Measurements from ENCODE around the gene MAD1L1.

Gene MAD1L1

DNA sequence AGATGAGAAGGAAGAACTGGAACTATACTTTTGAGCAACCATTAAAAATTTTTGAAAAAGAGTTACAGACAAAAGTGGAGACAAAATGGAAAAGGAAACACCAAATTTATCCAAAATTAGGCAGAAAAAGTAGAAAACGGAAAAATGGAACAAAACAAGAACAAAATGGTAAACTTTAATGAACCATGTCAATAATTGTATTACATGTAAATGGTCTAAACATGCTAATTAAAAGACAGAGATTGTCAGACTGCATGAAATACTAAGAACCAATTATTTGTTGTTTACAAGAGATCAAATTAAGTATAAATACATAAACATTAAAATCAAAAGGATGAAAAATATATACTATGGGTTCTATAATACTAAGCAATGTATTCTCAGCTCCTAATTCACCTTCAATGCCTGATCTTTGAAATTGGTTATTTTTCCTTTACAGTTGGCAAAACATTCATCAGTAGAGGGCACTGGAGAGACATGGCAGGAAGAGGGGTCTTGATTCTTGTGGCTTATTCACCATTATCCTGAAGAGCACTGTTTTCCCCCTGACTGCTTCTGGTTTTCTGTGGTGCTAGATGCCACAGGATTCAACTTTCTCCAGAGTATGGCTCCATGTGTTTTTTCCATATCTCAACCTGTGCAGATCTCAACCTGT is 437.7 kb downstream of the MAD1L1 start:
- no peak for DNase-seq

DNA sequence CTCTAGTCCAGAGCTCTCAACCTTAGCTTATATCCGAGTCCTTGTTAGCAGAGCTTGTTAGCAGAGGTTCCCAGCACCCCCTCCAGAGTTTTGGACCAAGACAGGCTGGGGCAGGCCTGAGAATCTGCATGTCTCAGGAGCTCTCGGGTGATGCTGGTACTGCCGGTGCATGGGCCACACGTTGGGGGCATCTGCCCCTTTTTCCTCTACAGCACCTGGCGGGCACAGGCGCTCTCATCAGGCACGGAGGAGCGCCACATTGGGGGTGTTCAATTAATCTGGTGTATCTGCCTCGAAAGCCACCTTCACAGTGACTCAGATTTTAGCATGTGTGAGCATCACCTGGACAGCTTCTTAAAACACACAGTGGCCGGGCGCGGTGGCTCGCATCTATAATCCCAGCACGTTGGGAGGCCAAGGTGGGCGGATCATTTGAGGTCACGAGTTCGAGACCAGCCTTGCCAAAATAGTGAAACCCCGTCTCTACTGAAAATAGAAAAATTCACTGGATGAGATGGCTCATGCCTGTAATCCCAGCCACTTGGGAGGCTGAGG is 445.0 kb downstream of the MAD1L1 start:
- no peak for DNase-seq

DNA sequence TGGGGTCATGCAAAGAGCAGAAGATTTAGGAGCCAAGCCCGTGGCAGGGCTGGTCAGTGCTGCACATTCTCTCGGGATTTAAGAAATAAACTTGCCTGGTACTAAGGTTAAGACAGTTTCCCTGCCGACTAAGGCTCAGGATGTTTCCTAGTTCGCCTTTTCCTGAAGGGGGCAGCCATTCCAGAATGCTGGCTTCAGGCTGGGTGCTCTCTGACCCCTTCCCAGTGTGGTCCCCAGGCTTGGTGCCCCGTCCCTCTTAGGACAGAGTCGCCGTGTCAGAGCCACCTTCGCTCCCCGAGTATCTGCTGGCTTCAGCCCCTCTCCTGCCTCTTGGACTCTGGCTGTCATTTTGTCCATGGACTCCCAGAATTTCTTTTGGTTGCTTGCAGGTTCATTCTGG is 445.5 kb downstream of the MAD1L1 start:
- DNase-seq, result no peak

DNA sequence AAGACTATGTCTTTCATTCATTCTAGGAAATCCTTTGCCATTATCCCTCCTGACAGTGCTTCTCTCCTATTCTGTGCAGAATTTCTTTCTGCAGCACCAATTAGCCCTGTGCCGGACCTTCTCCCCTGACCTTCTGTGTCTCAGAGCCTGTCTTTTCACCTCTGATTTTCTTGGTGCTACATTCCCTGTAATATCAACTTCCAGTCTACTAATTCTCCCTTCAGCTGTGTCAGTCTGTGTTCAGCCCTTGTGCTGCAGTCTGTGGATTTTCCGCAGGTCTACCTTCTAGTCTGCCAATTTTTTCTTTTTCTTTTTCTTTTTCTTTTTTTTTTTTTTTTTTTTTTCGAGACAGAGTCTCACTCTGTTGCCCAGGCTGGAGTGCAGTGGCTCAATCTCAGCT is 446.9 kb downstream of the MAD1L1 start:
- no peak for DNase-seq

DNA sequence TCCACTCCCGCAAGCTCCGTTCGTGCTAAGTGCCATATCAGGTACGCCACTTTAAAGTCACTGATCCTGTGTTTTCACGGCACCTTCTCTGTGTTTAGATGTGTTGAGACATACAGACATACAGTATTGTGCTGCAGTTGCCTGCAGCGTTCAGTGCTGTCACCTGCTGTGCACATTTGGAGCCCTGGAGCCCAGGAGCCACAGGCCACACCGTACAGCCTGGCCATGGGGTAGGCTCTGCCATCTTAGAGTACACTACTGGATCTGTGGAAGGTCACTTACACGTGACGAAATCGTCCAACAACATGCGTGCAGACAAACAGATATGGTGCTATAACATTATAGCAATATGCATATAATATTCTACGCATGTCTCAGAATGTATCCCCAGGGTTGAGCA is 451.4 kb downstream of the MAD1L1 start:
- DNase-seq, result no peak

DNA sequence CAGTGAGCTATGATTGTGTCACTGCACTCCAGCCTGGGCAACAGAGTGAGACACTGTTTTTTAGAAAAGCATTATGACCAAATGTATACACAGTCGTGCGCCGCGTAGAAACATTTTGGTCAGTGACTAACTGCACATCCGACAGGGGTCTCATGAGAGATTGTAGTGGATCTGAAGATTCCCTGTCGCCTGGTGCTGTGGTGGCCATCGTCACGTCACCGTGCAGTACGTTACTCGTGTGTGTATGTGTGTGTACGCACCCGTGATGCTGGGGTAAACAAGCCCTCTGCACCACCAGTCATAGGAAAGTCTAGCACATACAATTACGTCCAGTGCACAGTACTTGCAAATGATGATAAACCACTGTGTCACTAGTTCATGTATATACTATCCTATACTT is 453.3 kb downstream of the MAD1L1 start:
- DNase-seq, result no peak

DNA sequence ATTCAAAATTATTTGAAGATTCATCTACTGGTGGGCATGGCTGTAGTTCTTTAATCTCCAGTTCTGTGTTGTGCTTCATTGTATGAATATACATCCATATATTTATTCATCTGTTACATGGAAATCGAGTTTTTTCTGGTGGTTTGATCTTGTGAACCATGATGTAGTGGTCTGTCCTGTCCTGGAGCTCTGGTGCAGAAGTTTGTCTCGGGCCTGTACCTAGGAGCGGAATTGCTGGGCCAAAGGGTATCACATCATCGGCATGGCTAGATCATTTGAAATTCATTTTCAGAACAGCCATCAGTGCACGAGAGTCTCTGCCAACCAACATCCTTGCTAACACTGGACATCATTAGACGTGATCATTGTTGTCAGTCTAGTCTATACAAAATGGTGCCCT is 455.6 kb downstream of the MAD1L1 start:
- no peak for DNase-seq

DNA sequence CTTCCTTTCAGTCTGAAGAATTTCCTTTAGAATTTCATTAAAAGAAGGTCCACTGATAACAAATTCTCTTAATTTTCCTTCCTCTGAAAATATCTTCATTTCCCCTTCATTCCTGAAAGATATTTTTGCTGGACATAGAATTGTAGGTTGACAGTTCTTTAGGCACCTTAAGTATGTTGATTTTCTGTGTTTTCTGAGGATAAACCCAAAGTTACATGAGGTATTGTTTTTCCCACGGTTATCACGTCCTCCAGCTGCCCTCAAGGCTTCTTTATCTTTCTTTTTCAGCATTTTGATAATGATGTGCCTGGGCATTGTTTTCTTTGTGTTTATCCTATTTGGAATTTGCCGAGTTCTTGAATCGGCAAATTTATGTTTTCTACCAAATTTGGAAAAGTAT is 457.4 kb downstream of the MAD1L1 start:
- no peak for DNase-seq

DNA sequence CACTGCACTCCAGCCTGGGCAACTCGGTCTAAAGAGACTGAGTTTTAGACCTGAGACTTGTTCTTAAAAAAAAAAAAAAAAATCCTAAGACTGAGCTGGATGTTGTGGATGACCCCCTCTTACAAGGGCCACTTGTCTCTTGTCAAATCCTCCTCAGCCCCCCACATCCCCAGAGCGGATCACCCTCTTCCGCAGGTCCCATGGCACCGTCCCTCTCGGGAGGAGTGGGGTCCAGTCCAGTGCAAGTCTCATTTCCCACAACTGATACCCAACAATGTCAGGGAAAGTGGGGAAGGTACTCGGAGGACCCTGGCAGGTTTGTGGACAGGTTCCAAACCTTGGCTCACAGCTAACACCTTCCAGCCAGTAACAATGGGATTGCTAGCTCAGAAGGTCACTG is 462.4 kb downstream of the MAD1L1 start:
- DNase-seq, result no peak

DNA sequence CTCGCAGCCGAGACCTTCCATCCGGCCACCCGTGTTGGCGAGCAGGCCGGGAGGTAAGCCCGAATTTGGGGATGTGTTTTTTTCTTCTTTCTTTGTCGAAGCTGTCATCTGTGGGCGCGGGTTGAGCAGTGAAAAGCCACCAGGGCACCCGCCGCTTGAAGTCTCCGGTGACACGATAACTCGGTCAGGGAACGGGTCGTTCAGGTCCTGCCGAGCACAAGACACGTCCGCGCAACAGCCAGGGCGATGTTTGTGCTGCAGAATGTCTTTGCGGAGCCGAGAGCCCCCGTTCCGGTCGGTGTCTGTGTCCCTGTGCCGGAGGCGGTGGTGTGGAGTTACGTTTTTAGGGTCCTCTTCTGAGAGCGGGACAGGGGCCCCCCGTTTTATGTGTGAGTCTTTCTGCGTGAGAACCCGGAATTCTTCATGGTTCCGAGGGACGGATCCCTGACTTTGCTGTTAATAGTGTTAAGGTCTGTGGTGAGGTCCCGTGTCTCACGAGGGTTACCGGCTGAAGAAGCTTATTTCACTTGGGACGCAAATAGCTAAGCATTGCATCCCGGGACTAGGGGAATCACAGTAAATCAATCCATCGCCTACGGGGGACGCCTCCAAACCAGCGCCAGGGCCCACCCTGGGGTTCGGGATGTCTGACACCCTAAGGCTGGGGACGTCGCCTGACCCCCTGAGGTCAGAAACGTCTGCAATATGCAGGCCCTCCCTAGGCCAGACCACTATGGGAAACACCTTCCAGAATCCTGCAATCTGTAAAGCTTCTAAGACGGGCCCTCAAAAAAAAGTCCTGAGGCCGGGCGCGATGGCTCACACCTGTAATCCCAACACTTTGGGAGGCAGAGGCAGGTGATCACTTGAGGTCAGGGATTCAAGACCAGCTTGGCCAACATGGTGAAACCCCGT is 463.2 kb downstream of the MAD1L1 start:
- DNase-seq, result no peak

DNA sequence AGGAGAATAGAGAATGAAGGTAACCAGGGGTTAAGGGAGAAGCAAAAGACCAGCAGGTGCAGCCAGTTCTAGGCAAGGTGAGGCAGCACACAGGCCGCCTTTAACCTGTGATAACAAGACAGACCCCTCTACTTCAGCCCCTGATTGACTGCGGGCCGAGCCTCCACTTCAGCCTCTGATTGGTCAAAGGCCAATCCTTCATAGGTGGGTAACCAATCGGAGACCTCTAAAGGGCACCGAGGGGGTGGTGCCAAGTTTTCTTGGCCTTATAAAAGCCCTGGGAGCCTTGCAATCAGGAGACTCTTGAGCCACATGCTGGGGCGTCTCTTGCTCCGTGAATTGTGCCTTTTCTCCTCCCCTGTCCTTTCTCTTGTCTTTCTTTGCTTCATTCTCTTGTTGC is 463.9 kb downstream of the MAD1L1 start:
- no peak for DNase-seq

DNA sequence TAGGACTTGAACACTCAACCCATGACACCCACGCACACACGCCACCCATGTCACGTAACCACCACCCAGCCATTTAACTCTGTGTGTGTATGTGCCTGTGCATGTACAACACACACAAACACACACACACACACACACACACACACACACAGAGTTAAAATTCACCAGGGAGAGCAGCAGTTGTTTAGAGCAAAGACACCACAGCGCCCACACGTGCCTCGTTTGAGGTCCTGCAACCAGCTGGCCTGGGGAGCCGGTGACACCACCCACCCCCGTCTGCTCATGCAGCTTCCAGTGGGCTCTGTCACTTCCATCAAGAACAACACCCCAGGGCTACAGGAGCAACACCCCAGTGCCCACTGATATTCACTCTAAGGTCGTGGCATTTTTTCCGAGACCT is 465.2 kb downstream of the MAD1L1 start:
- DNase-seq, result no peak

All from NCI-H187 (cell line).